GM23338 (cell line): ENCODE results near the gene PPP2R2B.

Experiments
- CREB1 ChIP-seq: fragments of 250-450 bp; sonication (Bioruptor Pico); IDR thresholded peaks from 2 replicates; pipeline ENCODE4 v1.5.0; 2020; ENCODE audit warnings: low read depth, mild to moderate bottlenecking, moderate library complexity
- CTCF ChIP-seq, 2 experiments: fragments of 200-600 bp in 1 of 2; sonication (generic) in 1 of 2; conservative IDR thresholded peaks; 2 replicates each; pipeline versions ENCODE4 v1.5.1 to v1.6.1; 2016 to 2017; ENCODE audit warnings: antibody characterized with exemption in 2 of 2, low read depth in 2 of 2, mild to moderate bottlenecking in 2 of 2, moderate library complexity in 1 of 2
- ETS1 ChIP-seq: IDR thresholded peaks from 2 replicates; pipeline ENCODE4 v1.6.1; 2016; ENCODE audit warnings: antibody characterized with exemption
- EZH2 ChIP-seq: fragments of 200-600 bp; sonication (generic); IDR thresholded peaks from one replicate; pipeline ENCODE4 v1.8.0; 2017; ENCODE audit warnings: antibody characterized with exemption, mild to moderate bottlenecking, low read depth; ENCODE audit not compliant: unreplicated experiment
- EZH2phosphoT487 ChIP-seq: fragments of 200-600 bp; sonication (generic); IDR thresholded peaks from one replicate; pipeline ENCODE4 v1.8.1; 2018; ENCODE audit warnings: antibody characterized with exemption; ENCODE audit not compliant: unreplicated experiment
- JUNB ChIP-seq: IDR thresholded peaks from one replicate; pipeline ENCODE4 v1.6.1; 2016; ENCODE audit warnings: antibody characterized with exemption; ENCODE audit not compliant: unreplicated experiment
- POLR2AphosphoS5 ChIP-seq: IDR thresholded peaks from 2 replicates; pipeline ENCODE4 v1.6.1; 2016; ENCODE audit warnings: antibody characterized with exemption, low read depth
- REST ChIP-seq: IDR thresholded peaks from one replicate; pipeline ENCODE4 v1.6.1; 2018; ENCODE audit warnings: antibody characterized with exemption; ENCODE audit not compliant: unreplicated experiment
- STAT1 ChIP-seq: IDR thresholded peaks from one replicate; pipeline ENCODE4 v1.6.1; 2016; ENCODE audit warnings: antibody characterized with exemption; ENCODE audit not compliant: unreplicated experiment
- ZNF331 ChIP-seq: fragments of 250-450 bp; sonication (Bioruptor Pico); IDR thresholded peaks from 2 replicates; pipeline ENCODE4 v1.5.0; 2020; ENCODE audit warnings: low read depth, mild to moderate bottlenecking, moderate library complexity
- ZNF462 ChIP-seq: fragments of 250-450 bp; sonication (Bioruptor Pico); IDR thresholded peaks from 2 replicates; pipeline ENCODE4 v1.5.0; 2020; ENCODE audit warnings: mild to moderate bottlenecking, moderate library complexity

- TF ChIP-seq CTCF (conservative IDR thresholded peaks at IDR 0.05; ENCODE audit: low read depth in 2 of 2) (no peak), POLR2AphosphoS5 (peak; percentile 60), EZH2phosphoT487 (no peak), ZNF462 (CRISPR knock-in tag) (no peak), EZH2 (peak; percentile 24), JUNB (no peak), REST (no peak), ZNF331 (CRISPR knock-in tag) (no peak), ETS1 (no peak), CREB1 (CRISPR knock-in tag) (peak; percentile 60), STAT1 (no peak)
Measured at GRCh38 chr5:146878476-146879172, at the start of gene PPP2R2B.
